Right lobe of liver (tissue), 4 donors: Measurements from ENCODE around the gene PLXNC1.

Experiments used
- CTCF ChIP-seq, 4 donors: fragments of 200-600 bp in 3 of 4; fragments of 450-650 bp in 1 of 4; IDR thresholded peaks; one replicate each; pipeline versions ENCODE4 v1.5.1 to v1.8.0; 2016 to 2022; ENCODE audit warnings: antibody characterized with exemption in 4 of 4, mild to moderate bottlenecking in 2 of 4
- POLR2A ChIP-seq: fragments of 450-650 bp; IDR thresholded peaks from one replicate; pipeline ENCODE4 v1.6.1; 2017; ENCODE audit warnings: antibody characterized with exemption, mild to moderate bottlenecking
- donor health status: DM: no; HTN: no; CAD: no.
- donor health status: DM: no; HTN: no; CAD: no.
- donor health status: DM: no; HTN: yes; CAD: no.

DNA sequence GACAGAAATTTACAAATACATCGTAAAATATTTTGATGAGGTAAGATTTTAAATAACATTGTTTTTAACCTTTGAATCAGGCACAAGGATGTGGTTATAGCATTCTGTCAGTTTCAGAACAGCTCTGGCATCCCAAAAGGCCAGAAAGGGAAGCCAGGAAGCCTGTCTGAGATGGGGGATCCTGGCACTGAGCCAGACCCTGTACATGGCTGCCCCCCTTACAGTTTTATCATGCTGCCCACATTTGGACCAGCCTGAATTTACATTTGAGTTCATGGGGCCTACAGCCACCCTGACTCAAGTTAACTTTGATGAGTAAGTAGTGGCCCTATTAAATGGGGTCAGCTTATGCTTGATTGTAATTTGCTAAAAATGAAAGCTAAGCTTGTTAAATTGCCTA lies 155.6 kb downstream of the PLXNC1 start:
- TF ChIP-seq POLR2A (no peak), CTCF (IDR thresholded peaks at IDR 0.05) (no peak)
